ENCODE data around the gene TLCD4. TPM values are rescaled to one million over a fixed set of nuclear protein-coding genes. Genes with fewer than 3 reads are reported as not detected.

TLCD4 gene
- total RNA-seq, 1 experiment from 2014 or later: 2.9 TPM

GRCh38 chr1:95113684-95114083 is 3.5 kb upstream of the TLCD4 start:
- no peak for TF ChIP-seq POLR2AphosphoS5 (IDR thresholded peaks at IDR 0.05; ENCODE audit: low read depth, low read length)
- TF ChIP-seq REST (IDR thresholded peaks at IDR 0.05; ENCODE audit: insufficient read depth in 1 of 2, low read depth in 2 of 2, low read length in 1 of 2): no peak
- no peak for TF ChIP-seq TCF7L2 (IDR thresholded peaks at IDR 0.05; ENCODE audit: low read depth, low read length)
- TF ChIP-seq CTCF (IDR thresholded peaks at IDR 0.05): no peak
- TF ChIP-seq SIN3A (IDR thresholded peaks at IDR 0.05; ENCODE audit: borderline replicate concordance, insufficient read depth, low read depth, low read length): no peak
- no peaks in the 10 kb centered on the region for H3K9me3 ChIP-seq (ENCODE audit: control insufficient read depth, insufficient read depth, low read depth, low read length)
- BruUV-seq (replicated peaks): no TSS peak
- no peaks in the 10 kb centered on the region for H3K36me3 ChIP-seq (ENCODE audit: control insufficient read depth, insufficient read depth, low read length)
- in situ Hi-C loops (cut with HindIII; ENCODE audit: low pct_unique_long_range_greater_than_20kb, low sequenced_read_pairs): no loop called here
- H3K27me3 ChIP-seq (ENCODE audit: control insufficient read depth, insufficient read depth, low read length): peaks cover 10% of the 10 kb centered on the region
- ATAC-seq (no peak), DNase-seq (ENCODE audit: low read depth, low spot score) (no peak)
- H3K4me3 ChIP-seq (ENCODE audit: low read depth in 2 of 2, low read length in 2 of 2): no peak overlapping the region
- CTCF ChIA-PET: interaction anchor here (1.1 kb wide), 1 partner anchor 19 kb away, joined by 3 read pairs; no protein-coding TSS in a partner anchor
- intact Hi-C loops (cut with micrococcal nuclease; ENCODE audit: unreplicated experiment): loop anchor here (10.0 kb wide), 1 partner anchor 121 kb away; the partner anchor contains the start of gene RWDD3
- POLR2A ChIA-PET: no interaction called here
- no peaks in the 10 kb centered on the region for H3K4me1 ChIP-seq (ENCODE audit: control insufficient read depth, insufficient read depth, low read length)
- H3K27ac ChIP-seq (ENCODE audit: low read length): no peak overlapping the region

GRCh38 chr1:95115708-95116137 is 1.4 kb upstream of the TLCD4 start:
- POLR2A ChIA-PET: no interaction called here
- no peak for ATAC-seq

More at GRCh38 chr1:95115708-95116137, 1.4 kb upstream of the TLCD4 start:
- CTCF ChIA-PET: interaction anchor here (0.9 kb wide), 1 partner anchor 262 kb away, joined by 5 read pairs; no protein-coding TSS in a partner anchor
- Histone ChIP-seq H3K27ac (ENCODE audit: low read length) (no peak overlapping the region), H3K27me3 (ENCODE audit: control insufficient read depth, insufficient read depth, low read length) (peaks cover 13% of the 10 kb centered on the region), H3K9me3 (ENCODE audit: control insufficient read depth, insufficient read depth, low read depth, low read length) (no peaks in the 10 kb centered on the region), H3K4me3 (ENCODE audit: low read depth in 2 of 2, low read length in 2 of 2) (no peak overlapping the region), H3K36me3 (ENCODE audit: control insufficient read depth, insufficient read depth, low read length) (no peaks in the 10 kb centered on the region), H3K4me1 (ENCODE audit: control insufficient read depth, insufficient read depth, low read length) (no peaks in the 10 kb centered on the region)
- in situ Hi-C loops (cut with HindIII; ENCODE audit: low pct_unique_long_range_greater_than_20kb, low sequenced_read_pairs) (no loop called here), intact Hi-C loops (cut with micrococcal nuclease; ENCODE audit: unreplicated experiment) (loop anchor here (10.0 kb wide), 1 partner anchor 119 kb away; the partner anchor contains the start of gene RWDD3)
- TF ChIP-seq REST (IDR thresholded peaks at IDR 0.05; ENCODE audit: insufficient read depth in 1 of 2, low read depth in 2 of 2, low read length in 1 of 2): no peak
- TF ChIP-seq CTCF (IDR thresholded peaks at IDR 0.05): no peak
- no peak for TF ChIP-seq SIN3A (IDR thresholded peaks at IDR 0.05; ENCODE audit: borderline replicate concordance, insufficient read depth, low read depth, low read length)
- no peak for TF ChIP-seq POLR2AphosphoS5 (IDR thresholded peaks at IDR 0.05; ENCODE audit: low read depth, low read length)
- no peak for TF ChIP-seq TCF7L2 (IDR thresholded peaks at IDR 0.05; ENCODE audit: low read depth, low read length)
- DNase-seq (ENCODE audit: low read depth, low spot score): no peak
- BruUV-seq (replicated peaks): no TSS peak
